SK-N-SH (cell line): ENCODE results near the gene ENDOD1.

ENCODE experiments used
- CHD2 ChIP-seq: fragments of 150-350 bp; IDR thresholded peaks from 2 replicates; pipeline ENCODE4 v1.6.1; 2018; ENCODE audit warnings: low read length; ENCODE audit not compliant: partially characterized antibody
- NFIC ChIP-seq: IDR thresholded peaks from 2 replicates; pipeline ENCODE4 v1.4.0; 2012; ENCODE audit warnings: borderline replicate concordance
- POLR2AphosphoS5 ChIP-seq: IDR thresholded peaks from 2 replicates; pipeline ENCODE4 v1.6.1; 2012; ENCODE audit warnings: low read depth, low read length
- RAD21 ChIP-seq: IDR thresholded peaks from 2 replicates; pipeline ENCODE4 v1.6.1; 2012; ENCODE audit warnings: mild to moderate bottlenecking, low read length
- TAF1 ChIP-seq: IDR thresholded peaks from 2 replicates; pipeline ENCODE4 v1.6.1; 2012; ENCODE audit warnings: low read depth, mild to moderate bottlenecking, low read length, moderate library complexity, borderline replicate concordance
- TCF12 ChIP-seq: IDR thresholded peaks from 2 replicates; pipeline ENCODE4 v1.4.0; 2012
- YY1 ChIP-seq: IDR thresholded peaks from 2 replicates; pipeline ENCODE4 v1.4.0; 2012; ENCODE audit warnings: low read depth, mild to moderate bottlenecking
- TF ChIP-seq, protein P1 (sequence below): fragments of 150-350 bp; IDR thresholded peaks from 2 replicates; pipeline ENCODE4 v1.6.1; 2017; ENCODE audit warnings: antibody characterized with exemption, low read length, low read depth, borderline replicate concordance
- TF ChIP-seq, protein P2 (sequence below): fragments of 200-600 bp; sonication (generic); IDR thresholded peaks from 2 replicates; pipeline ENCODE4 v1.6.1; 2017; ENCODE audit warnings: antibody characterized with exemption, mild to moderate bottlenecking, moderate library complexity
- TF ChIP-seq, protein P3 (sequence below): IDR thresholded peaks from 2 replicates; pipeline ENCODE4 v1.4.0; 2012; ENCODE audit warnings: low read depth, borderline replicate concordance

DNA sequence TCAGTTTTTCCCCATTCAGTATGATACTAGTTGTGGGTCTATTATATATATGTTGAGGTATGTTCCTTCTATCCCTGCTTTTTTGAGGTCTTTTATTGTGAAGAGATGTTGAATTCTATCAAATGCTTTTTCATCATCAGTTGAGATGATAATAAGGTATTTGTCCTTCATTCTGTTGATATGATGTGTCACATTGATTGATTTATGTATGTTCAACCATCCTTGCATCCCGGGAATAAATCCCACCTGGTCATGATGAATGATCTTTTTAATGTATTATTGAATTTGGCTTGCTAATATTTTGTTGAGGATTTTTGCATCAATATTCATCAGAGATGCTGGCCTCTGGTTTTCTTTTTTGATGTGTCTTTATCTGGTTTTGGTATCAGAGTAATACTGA lies 26.0 kb downstream of the ENDOD1 start:
- no peak for TF ChIP-seq YY1
- TF ChIP-seq, protein P1, sequence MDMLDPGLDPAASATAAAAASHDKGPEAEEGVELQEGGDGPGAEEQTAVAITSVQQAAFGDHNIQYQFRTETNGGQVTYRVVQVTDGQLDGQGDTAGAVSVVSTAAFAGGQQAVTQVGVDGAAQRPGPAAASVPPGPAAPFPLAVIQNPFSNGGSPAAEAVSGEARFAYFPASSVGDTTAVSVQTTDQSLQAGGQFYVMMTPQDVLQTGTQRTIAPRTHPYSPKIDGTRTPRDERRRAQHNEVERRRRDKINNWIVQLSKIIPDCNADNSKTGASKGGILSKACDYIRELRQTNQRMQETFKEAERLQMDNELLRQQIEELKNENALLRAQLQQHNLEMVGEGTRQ = no peak
- no peak for TF ChIP-seq RAD21
- no peak for TF ChIP-seq NFIC
- TF ChIP-seq TAF1 = no peak
- no peak for TF ChIP-seq TCF12
- TF ChIP-seq, protein P2, sequence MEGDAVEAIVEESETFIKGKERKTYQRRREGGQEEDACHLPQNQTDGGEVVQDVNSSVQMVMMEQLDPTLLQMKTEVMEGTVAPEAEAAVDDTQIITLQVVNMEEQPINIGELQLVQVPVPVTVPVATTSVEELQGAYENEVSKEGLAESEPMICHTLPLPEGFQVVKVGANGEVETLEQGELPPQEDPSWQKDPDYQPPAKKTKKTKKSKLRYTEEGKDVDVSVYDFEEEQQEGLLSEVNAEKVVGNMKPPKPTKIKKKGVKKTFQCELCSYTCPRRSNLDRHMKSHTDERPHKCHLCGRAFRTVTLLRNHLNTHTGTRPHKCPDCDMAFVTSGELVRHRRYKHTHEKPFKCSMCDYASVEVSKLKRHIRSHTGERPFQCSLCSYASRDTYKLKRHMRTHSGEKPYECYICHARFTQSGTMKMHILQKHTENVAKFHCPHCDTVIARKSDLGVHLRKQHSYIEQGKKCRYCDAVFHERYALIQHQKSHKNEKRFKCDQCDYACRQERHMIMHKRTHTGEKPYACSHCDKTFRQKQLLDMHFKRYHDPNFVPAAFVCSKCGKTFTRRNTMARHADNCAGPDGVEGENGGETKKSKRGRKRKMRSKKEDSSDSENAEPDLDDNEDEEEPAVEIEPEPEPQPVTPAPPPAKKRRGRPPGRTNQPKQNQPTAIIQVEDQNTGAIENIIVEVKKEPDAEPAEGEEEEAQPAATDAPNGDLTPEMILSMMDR = no peak
- TF ChIP-seq CHD2 = no peak
- TF ChIP-seq, protein P3, sequence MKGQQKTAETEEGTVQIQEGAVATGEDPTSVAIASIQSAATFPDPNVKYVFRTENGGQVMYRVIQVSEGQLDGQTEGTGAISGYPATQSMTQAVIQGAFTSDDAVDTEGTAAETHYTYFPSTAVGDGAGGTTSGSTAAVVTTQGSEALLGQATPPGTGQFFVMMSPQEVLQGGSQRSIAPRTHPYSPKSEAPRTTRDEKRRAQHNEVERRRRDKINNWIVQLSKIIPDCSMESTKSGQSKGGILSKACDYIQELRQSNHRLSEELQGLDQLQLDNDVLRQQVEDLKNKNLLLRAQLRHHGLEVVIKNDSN = no peak
- no peak for TF ChIP-seq POLR2AphosphoS5
